ENCODE measurements around the gene ACTL6A.

GRCh38 chr3:179526482-179526881 lies 36.2 kb upstream of the ACTL6A start:
- no peak for TF ChIP-seq ZNF274 (IDR thresholded peaks at IDR 0.05; ENCODE audit: low read depth, low read length)
- no peak for TF ChIP-seq SUZ12 (IDR thresholded peaks at IDR 0.05; ENCODE audit: extremely low read depth, insufficient read depth, insufficient read length)
